ENCODE results near the gene TRIM34.
"Not testable (repeated sequence)": the region's sequence is repeated elsewhere in the genome, so short reads cannot be mapped to it uniquely, and the experiment has no call there.

Gene TRIM34, protein sequence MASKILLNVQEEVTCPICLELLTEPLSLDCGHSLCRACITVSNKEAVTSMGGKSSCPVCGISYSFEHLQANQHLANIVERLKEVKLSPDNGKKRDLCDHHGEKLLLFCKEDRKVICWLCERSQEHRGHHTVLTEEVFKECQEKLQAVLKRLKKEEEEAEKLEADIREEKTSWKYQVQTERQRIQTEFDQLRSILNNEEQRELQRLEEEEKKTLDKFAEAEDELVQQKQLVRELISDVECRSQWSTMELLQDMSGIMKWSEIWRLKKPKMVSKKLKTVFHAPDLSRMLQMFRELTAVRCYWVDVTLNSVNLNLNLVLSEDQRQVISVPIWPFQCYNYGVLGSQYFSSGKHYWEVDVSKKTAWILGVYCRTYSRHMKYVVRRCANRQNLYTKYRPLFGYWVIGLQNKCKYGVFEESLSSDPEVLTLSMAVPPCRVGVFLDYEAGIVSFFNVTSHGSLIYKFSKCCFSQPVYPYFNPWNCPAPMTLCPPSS

DNA sequence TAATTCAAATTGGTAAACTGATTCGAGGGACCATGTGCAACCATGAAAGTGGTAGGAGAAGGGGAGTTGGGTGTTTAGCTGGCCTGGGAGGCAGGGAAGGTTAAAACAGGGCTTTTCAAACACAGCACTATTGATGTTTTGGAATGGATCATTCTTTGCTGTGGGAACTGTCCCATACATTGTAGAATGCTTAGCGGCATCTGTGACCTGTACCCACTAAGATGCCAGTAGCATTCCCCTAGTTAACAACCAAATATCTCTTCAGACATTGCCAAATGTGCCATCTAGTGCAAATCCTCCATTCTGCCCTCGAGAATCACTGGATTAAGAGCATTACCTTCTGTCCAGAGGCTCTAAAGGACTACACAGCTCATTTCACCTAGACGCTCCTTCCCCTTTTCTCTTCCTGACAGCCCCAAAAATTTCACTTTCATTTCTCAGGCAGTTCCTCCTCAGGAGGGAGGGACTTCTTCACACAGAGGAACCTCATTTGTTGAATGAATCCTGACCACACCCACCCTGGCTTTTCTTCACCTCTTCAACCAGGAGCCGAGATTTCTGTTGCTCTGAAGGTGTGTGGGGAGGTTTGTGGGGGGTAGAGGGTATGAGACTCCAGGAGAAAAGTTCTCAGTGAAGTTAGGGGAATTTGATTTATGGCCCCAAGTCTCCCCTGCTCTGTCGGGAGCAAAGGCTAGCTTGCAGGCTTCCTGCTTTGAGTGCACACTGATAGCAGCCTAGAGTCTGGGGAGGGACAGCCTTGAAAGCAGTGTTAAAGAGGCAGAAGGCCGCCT, at the start of gene TRIM34:
TSS of gene TRIM34 (plus strand) at position 513 of the 791 bp plus-strand sequence. CDS start 7,331 bp downstream, outside the sequence.
- peak; percentile 93 for DNase-seq

DNA sequence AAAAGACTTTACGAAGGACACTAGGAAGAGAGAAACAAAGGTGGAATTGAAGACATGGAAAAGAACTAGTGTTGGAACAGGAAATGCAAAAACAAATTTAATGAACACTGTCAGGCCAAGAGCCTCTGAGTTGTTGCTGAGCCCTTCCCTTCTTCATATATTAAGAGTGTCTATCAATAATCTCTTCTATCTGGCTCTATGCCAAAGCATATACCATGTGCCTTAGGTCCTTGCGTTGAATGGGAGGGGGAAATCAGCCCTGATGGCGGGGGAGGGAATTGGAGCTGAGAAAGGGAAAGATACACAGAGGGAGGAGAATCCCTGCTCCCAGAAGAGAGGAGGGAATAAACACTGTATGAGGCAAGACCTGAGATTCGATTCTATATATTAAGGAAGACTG, 49.6 kb upstream of the TRIM34 start:
- no peak for DNase-seq

DNA sequence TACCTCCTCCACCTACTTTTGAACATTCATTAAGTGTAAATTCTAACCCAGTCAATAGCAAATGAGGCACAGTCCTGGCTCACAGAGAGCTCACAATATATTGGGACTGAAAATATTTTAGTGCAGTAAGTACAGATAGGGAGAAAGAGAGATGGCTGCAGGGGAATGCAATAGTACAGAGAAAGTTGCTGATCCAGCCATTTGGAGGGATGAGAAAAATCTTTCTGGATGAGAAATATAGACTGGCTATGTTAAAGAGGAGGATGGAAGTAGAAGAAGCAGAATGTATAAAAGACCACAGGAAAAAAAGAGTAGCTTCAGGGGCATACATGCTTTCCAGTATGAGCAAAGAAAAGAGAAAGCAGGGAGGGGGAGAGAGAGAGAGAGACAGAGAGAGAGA, 47.7 kb upstream of the TRIM34 start:
- no peak for DNase-seq

DNA sequence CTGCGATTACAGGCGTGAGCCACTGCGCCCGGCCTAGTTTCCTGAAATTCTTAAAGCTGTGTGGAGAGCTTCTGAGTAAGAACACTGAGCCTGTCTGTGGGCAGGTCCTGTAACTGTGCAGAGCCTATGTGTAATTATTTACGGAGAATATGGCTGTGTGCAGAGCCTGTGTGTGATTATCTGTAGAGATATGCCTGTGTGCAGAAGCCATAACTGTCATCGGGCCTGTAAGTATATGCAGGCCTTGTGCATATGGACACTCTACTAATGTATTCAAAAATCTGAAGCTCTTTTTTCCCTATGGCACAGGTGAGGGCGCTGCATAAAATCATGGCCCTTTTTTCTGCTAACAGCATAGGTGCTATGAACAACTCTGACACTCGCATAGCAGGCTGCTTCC, 44.2 kb upstream of the TRIM34 start, which contains the start of gene OR52B6:
TSS of gene OR52B6 (plus strand) at position 301 of the 400 bp plus-strand sequence. CDS start at position 301, 0 bp downstream.
- DNase-seq: peak; percentile 9

DNA sequence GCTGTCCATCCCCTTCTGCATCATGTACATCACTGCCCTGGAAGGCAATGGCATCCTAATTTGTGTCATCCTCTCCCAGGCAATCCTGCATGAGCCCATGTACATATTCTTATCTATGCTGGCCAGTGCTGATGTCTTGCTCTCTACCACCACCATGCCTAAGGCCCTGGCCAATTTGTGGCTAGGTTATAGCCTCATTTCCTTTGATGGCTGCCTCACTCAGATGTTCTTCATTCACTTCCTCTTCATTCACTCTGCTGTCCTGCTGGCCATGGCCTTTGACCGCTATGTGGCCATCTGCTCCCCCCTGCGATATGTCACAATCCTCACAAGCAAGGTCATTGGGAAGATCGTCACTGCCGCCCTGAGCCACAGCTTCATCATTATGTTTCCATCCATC, 43.8 kb upstream of the TRIM34 start:
- peak; percentile 57 for DNase-seq

DNA sequence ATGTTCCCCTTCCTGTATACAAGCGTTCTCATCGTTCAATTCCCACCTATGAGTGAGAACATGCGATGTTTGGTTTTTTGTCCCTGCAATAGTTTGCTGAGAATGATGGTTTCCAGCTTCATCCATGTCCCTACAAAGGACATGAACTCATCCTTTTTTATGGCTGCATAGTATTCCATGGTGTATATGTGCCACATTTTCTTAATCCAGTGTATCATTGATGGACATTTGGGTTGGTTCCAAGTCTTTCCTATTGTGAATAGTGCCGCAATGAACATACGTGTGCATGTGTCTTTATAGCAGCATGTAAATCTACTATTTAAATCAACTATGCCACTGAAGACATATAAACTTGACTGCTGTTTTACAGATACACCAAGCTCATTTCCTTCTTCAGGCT, 40.3 kb upstream of the TRIM34 start:
- not testable (repeated sequence) for DNase-seq

DNA sequence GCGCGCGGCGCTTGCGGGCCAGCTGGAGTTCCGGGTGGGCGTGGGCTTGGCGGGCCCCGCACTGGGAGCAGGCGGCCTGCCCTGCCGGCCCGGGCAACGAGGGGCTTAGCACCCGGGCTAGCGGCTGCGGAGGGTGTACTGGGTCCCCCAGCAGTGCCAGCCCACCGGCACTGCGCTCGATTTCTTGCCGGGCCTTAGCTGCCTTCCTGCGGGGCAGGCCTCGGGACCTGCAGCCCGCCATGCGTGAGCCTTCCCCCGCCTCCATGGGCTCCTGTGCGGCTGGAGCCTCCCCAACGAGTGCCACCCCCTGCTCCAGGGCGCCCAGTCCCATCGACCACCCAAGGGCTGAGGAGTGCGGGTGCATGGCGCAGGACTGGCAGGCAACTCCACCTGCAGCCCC, 34.9 kb upstream of the TRIM34 start:
- not testable (repeated sequence) for DNase-seq

DNA sequence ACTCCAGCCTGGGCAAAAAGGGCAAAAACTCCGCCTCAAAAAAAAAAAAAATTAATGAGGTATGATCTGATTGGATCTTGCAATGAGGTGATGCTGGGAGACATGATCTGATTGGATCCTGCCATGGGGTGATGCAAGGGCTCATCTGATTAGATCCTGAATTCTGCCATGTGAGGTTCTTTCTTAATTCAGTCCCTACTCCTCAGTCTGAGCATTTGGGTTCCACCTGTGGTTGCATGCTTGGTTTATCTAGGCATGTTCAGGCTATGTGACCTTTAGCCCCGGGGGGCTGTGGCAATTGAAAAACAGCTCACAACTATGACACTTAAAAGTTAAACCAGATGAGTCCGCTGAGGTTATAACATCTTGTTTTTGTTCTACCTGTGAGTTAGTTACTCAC, 33.2 kb upstream of the TRIM34 start:
- DNase-seq: peak; percentile 13

DNA sequence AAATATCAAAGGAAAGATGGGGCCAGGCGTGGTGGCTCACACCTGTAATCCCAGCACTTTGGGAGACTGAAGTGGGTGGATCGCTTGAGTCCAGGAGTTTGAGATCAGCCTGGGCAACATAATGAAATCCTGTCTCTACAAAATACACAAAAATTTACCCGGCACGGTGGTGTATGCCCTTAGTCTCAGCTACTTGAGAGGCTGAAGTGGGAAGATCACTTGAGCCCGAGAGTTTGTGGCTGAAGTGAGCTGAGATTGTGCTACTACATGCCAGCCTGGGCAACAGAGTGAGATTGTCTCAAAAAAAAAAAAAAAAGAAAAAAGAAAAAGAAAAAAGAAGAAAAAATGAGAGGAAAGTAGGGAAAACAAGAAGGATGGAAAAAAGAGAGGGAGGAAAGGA, 32.2 kb upstream of the TRIM34 start:
- no peak for DNase-seq

DNA sequence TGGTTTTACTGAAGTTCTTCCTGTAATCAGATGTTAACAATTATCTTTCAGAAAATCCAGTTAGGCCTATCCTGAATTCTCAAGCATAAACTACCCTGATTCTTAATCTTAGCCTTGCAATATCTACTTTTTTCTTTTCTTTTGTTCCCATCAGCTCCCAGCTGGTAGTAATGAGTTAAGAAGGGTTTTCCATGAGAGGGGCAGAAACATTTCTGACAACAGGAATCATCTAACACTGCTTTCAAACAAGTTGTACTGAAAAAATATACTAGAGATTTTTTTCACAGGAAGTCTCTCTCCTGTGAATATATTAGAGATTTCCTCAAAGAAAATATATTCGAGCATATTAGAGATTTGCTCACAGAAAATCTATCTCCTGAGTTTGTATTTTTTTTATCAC, 31.7 kb upstream of the TRIM34 start:
- no peak for DNase-seq

DNA sequence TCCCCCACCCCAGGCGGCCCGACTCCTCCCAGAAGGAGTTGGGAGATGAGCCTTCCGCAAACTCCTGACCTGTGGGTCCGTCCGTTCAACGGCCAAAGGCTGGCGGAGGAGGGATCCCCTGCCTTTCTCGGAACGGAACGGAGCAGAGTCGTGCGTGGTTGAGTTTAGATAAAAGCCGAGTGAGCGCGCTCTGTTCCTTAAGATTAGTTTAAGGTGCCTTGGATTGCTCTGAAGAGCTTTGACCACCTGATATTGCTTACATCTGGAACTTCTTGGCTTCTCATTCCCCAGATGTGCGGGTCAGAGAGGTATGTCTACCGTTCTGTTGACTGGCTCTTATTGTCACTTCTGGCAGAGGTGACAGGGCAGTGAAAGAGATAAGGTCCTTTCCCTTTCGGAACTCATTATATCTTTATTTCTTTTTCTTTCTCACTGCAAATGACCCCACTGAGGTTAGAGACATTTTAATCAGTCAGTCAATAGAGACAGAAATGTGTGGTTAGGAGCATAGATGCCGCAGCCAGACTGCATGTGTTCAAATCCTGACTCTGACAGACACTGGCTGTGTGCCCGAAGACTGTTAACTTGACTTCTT, 28.1 kb upstream of the TRIM34 start, which contains the start of gene TRIM6:
TSS of gene TRIM6 (plus strand) at position 31 of the 595 bp plus-strand sequence. CDS start at position 292, 261 bp downstream.
- peak; percentile 90 for DNase-seq

DNA sequence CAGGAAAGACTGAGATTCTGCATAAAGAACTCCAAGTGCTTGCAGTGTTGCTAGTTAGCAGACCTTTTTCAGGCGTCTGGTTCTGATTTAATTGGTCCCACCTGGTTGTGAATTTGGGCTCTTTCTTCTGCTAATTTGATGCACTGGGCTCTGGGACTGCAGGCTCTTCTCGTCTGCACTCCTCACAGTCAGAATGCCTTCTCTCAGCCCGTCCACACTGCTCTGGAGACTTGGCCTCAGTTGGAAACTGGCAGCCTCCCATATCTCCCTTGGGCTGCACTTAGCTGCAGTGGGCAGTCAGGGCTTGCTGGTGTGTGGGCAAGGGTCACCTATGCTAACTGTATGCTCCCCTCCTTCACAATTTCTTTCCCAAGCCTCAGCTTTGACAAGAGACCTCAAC, 26.8 kb upstream of the TRIM34 start:
- no peak for DNase-seq

DNA sequence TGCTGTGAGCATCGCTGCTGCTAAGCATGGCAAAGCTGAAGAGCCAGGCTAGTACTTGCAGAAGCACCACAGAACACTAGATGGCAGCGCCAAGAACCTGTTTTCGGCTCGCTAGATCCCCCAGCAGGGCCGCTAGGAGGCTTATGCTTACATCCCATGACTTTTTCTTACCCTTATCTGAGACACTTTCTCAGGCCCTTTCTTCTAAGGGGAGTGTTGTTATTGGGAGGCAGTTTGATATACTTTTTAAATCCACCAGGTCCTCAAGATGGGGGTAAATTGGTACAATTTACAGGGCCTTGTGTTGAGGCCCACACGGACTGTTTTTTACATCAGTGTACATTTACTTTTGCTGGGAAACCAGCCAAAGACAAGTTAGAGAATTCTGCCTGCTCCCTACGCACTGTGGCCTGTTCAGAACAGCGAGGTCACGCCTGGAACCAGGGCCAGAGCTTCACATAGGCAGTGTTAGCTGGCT, 24.4 kb upstream of the TRIM34 start:
- DNase-seq: peak; percentile 95

DNA sequence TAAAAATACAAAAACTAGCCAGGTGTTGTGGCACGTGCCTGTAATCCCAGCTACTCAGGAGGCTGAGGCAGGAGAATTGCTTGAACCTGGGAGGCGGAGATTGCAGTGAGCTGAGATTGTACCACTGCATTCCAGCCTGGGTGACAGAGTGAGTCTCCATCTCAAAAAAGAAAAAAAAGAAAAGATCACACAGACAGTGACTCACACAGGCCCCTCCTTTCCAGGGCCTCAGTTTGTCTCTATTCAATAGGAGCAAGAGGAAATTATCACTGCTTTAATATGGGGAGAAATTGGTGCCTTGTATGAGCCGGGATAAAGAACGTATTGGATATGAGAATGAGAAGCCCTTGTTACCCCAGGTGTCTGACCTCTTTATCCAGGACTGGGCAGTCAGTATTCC, 22.0 kb upstream of the TRIM34 start:
- DNase-seq: not testable (repeated sequence)

DNA sequence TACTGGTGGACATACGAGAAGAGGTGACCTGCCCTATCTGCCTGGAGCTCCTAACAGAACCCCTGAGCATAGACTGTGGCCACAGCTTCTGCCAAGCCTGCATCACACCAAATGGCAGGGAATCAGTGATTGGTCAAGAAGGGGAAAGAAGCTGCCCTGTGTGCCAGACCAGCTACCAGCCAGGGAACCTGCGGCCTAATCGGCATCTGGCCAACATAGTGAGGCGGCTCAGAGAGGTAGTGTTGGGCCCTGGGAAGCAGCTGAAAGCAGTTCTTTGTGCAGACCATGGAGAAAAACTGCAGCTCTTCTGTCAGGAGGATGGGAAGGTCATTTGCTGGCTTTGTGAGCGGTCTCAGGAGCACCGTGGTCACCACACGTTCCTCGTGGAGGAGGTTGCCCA, 21.5 kb upstream of the TRIM34 start:
- DNase-seq: no peak

DNA sequence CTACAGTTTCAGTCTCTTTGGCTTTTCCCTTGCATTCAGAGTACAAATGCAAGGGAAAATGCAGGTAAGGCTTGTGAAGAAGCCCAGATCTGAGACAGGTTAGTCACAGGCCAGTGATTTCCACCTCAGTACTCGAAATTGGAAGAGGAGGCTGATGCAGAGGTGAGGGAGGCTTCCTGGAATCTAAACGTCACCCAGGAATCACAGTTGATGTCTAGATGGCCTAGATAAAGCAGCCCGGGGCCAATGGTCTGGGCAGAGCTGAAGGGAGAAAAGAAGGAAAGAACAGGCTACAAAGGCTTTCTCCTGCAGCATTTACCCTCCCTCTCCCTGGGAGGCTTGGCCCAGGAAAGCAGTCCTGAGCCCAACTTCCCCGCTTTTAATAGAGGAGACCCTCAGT, 19.9 kb upstream of the TRIM34 start:
- DNase-seq: no peak

DNA sequence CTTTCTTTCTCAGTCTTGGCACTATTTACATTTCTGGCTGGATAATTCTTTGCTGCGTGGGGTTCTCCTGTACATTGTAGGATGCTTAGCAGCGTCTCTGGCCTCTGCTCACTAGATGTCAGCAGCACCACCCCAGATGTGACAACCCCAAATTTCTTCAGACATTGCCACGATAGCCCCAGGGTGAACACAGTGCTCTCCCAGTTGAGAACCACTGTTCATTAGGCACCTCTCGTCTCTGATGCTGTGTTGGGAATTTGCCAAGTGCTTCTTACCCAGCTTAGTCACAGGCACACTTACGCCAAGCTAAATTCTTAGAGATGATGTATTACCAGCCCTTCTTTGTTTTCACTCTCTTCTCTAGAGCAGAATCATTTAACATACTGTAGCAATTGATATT, 19.0 kb upstream of the TRIM34 start:
- no peak for DNase-seq

DNA sequence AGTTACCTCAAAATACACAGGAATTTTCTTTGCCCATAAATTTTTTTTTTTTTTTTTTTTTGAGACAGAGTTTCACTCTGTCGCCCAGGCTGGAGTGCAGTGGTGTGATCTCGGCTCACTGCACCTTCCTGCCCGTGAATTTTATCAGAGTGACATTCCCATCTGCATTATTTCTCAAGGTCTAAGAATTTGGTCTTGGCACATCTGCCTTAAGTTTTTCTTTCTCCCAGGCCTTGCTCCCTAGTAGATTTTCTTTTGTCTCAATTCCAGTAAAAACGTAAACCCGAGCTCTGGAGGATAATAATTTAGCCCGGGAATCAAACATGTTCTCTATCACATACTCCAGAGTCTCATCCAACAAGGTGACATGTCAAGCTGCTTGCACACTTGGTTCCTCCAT, 16.0 kb upstream of the TRIM34 start:
- no peak for DNase-seq

DNA sequence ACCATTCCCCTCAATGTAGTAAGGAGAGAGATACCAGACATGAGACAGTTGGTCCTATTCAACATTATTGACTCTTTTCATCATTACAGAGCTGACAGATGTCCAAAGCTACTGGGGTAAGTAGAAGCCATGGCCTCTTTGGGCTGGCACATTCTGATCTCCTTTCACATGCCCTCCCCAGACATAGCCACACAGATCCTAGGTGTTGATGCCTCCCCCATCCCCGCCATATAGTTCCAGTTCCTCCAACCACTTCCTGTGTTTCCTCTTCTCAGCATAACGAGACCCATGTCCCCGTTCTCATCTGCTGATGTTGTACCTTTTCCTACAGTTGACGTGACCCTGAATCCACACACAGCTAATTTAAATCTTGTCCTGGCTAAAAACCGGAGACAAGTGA, 14.4 kb upstream of the TRIM34 start:
- DNase-seq: no peak

DNA sequence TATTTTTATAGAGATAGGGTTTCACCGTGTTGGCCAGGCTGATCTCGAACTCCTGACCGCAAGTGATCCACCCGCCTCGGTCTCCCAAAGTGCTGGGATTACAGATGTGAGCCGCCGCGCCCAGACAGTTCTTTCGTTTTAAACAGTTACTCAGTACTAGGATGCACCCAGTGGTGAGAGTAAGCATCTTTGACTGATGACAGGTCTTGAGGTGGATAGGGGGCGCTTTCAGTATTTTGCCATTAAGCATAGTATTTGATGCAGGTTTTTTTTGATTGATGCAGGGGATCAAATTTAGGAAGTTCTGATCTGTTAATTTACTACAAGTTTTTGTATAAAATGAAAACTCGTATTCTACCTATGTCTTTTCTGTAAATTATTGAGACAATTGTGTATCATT, 13.2 kb upstream of the TRIM34 start:
- DNase-seq: no peak

DNA sequence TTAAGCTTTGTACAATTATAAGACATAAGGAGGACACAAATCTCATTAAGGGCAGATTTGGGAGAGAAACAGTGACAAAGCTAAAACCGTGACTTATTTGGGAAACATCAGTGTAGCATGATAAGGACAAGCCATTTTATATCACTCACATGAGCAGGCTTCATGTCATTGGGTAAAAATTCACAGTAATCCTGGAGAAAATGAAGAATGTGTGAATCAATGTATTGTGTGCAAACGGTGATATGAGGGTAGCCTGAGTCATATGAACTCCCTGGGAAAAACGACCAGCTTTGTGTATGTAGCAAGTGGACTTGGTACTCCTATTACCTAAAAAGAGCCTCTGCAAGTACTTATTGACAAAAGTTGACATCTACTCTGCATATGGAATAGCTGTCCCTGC, 6.0 kb upstream of the TRIM34 start:
- DNase-seq: no peak

DNA sequence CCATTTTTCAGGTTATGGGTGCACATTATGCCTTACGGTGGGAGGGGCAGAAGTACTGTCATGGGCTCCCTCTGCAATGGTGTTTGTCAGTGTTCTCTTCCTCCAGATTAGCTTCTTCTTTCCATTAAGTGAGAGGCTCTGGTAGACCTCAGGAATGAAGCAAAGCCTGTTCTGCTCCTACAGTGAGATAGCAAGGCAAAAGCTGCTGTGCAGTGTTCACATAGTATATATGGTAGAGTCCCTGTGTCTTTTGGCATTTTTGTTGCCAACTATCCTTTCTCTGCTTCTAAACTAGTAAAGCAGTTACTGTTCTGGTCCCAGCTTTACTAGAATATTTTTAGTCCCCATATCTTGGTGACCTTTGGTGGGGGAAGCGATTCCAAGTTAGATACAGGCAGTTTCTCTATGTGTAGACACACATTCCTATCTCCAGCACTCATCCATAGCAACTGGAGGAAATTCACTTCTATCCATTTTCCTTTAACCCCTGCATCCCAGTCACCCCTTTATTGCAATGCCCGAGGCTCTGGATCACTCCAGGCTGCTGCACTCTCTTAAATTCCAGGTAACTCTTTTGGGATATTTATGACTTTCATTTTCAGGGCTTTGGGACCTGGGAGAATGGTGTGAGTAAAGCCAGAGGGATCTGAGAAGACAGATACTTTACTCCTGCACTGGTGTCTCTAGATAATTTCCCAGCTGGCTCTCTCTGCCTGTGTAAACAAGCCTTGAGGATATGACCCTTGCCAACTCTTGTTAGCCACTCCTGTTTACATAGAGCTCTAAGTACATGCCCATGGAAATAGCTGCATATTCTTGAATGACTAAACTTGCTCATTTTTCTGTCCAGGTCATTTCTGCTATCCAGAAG, 3.9 kb upstream of the TRIM34 start:
- DNase-seq: no peak

All from hematopoietic multipotent progenitor cell treated with erythropoietin and hydrocortisone succinate and interleukin-3 and kit ligand, for 4 days (in vitro differentiated cells).